Testis (tissue), 3 donors: ENCODE results near the gene FAM163B. TPM values are rescaled to one million over a fixed set of nuclear protein-coding genes. Genes with fewer than 3 reads are reported as not detected.

Experiments used
- DNase-seq: peaks from one replicate; pipeline ENCODE4 v3.0.0-alpha.2; 2019
- H3K27ac ChIP-seq, 2 donors: fragments of 200-600 bp; sonication (generic); one replicate each; pipeline ENCODE4 v1.5.1; 2019
- H3K27me3 ChIP-seq: fragments of 200-600 bp; sonication (generic); one replicate; pipeline ENCODE4 v1.5.1; 2019
- H3K36me3 ChIP-seq: fragments of 200-600 bp; sonication (generic); one replicate; pipeline ENCODE4 v1.5.1; 2017; ENCODE audit warnings: low read depth; ENCODE audit errors: missing control alignments
- H3K4me1 ChIP-seq: fragments of 200-600 bp; sonication (generic); one replicate; pipeline ENCODE4 v1.5.1; 2019
- H3K4me3 ChIP-seq, 2 donors: fragments of 200-600 bp; sonication (generic); one replicate each; pipeline ENCODE4 v1.5.1; 2017 to 2019
- H3K9me3 ChIP-seq: fragments of 200-600 bp; sonication (generic); one replicate; pipeline ENCODE4 v1.5.1; 2017
- CTCF ChIP-seq, 3 experiments: fragments of 450-650 bp in 2 of 3; fragments of 200-600 bp in 1 of 3; sonication (generic) in 1 of 3; IDR thresholded peaks; one replicate each; pipeline ENCODE4 v1.5.1; 2016 to 2019; ENCODE audit warnings: antibody characterized with exemption in 3 of 3, mild to moderate bottlenecking in 2 of 3, moderate library complexity in 1 of 3
- POLR2A ChIP-seq: fragments of 450-650 bp; IDR thresholded peaks from one replicate; pipeline ENCODE4 v1.6.1; 2017; ENCODE audit warnings: antibody characterized with exemption, mild to moderate bottlenecking, moderate library complexity
- WGBS, 2 donors: methylation state at CpG; one replicate each; pipeline ENCODE4 v1.1.5; 2018; 5-methylcytosine and 5-hydroxymethylcytosine counted together
- intact Hi-C: fragments of 100-400 bp; cut with DNase I; formaldehyde crosslinking; loops from one replicate; pipeline ENCODE4 v1.15.1; 2023; ENCODE audit warnings: low total_unique reads
- polyA plus RNA-seq: library from polyadenylated mRNA; stranded (reverse); fragments of 350-450 nt; fragmentation: Illumina TruSeq; extraction: RNeasy Lipid Tissue Mini Kit (QIAGEN cat#74804); gene quantifications from one replicate; pipeline ENCODE4 v1.2.3, GENCODE V29; 2014; ENCODE audit warnings: low read depth, low replicate concordance; ENCODE audit not compliant: insufficient read depth
- total RNA-seq, 2 donors: library from RNA; depleted of rRNA; stranded (reverse); fragments of >200 nt; gene quantifications; one replicate each; pipeline ENCODE4 v1.2.3, GENCODE V29; 2016

Gene FAM163B
- total and polyA plus RNA-seq, 3 donors from 2014 or later: 2.2 to 3.8 (median 2.8) TPM

DNA sequence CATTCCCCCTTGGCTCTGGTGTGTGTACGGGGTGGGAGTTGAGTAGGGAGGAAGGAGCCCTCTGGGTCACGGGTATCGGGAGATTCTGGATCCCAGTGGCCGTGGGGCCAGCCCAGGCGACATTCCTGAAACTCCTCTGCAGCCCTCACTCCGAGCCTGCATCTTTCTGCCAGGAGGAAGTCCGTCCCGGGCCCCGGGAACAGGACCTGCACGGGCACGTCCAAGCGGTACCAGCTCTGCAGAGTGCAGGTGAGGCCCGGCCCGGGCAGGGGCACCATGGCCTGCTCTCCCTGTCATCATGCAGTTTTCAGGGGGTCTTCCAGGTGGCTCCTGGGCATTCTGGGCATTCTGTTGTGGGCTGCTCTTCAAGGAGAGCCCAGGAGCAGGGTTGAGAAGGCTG, 71.0 kb downstream of the FAM163B start:
- WGBS, 2 donors: 82 to 88% methylated on average over 4 to 14 of the region's 14 CpGs
- no peak for DNase-seq
- TF ChIP-seq CTCF (IDR thresholded peaks at IDR 0.05): no peak
- TF ChIP-seq POLR2A: no peak
- intact Hi-C loops: loop anchor here (10.0 kb wide), 1 partner anchor 197 kb away; the partner anchor contains the start of gene SARDH
- Histone ChIP-seq H3K27ac (no peak overlapping the region), H3K9me3 (no peaks in the 10 kb centered on the region), H3K27me3 (no peaks in the 10 kb centered on the region), H3K36me3 (no peaks in the 10 kb centered on the region), H3K4me3 (no peak overlapping the region), H3K4me1 (peaks cover 34% of the 10 kb centered on the region)

- intact Hi-C loops: loop anchor here (10.0 kb wide), 1 partner anchor 198 kb away; the partner anchor contains the start of gene SARDH
- Histone ChIP-seq H3K36me3 (no peaks in the 10 kb centered on the region), H3K4me1 (peaks cover 34% of the 10 kb centered on the region), H3K9me3 (no peaks in the 10 kb centered on the region), H3K27me3 (no peaks in the 10 kb centered on the region), H3K27ac (no peak overlapping the region), H3K4me3 (no peak overlapping the region)
- 95% methylated on average over 16 of the region's 16 CpGs; no CpG with 5 or more reads in 1 of the 2 donors for WGBS, 2 donors
- TF ChIP-seq POLR2A (no peak), CTCF (IDR thresholded peaks at IDR 0.05) (no peak)
- no peak for DNase-seq
Measured at GRCh38 chr9:133537257-133537656, 71.9 kb downstream of the FAM163B start.

GRCh38 chr9:133536536-133536935, 72.7 kb downstream of the FAM163B start:
- no peak for DNase-seq
- H3K27ac ChIP-seq: no peak overlapping the region
- 93 to 100% methylated on average over 1 to 7 of the region's 9 CpGs for WGBS, 2 donors
- no peak for TF ChIP-seq POLR2A
- TF ChIP-seq CTCF (IDR thresholded peaks at IDR 0.05): no peak
- H3K4me3 ChIP-seq: no peak overlapping the region
- H3K4me1 ChIP-seq: peaks cover 34% of the 10 kb centered on the region
- H3K9me3 ChIP-seq: no peaks in the 10 kb centered on the region
- H3K36me3 ChIP-seq: no peaks in the 10 kb centered on the region
- no peaks in the 10 kb centered on the region for H3K27me3 ChIP-seq
- intact Hi-C loops: loop anchor here (10.0 kb wide), 1 partner anchor 198 kb away; the partner anchor contains the start of gene SARDH

DNA sequence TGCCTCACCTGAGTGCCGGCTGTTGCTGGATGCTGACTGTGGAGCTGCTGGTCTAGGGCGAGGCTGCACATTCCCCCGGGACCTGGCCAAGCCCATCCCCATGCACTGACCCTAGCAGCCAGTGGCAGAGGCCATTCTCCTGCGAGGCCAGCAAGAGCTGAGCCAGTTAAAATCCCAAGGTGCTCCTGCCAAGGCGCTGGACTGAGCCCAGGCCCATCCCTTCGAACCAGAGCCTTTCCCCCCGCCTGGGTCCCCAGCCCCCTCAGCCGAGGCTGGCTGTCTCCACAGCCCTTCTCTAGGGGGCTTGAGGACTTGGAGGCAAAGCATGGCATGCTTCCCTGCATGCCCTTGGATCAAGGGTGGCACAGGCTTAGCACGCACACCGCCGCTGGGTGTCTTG, 73.1 kb downstream of the FAM163B start:
- H3K4me3 ChIP-seq: no peak overlapping the region
- WGBS, 2 donors: 78 to 90% methylated on average over 3 to 11 of the region's 11 CpGs
- no peak for TF ChIP-seq CTCF (IDR thresholded peaks at IDR 0.05)
- no peak for TF ChIP-seq POLR2A
- H3K36me3 ChIP-seq: no peaks in the 10 kb centered on the region
- no peaks in the 10 kb centered on the region for H3K27me3 ChIP-seq
- no peaks in the 10 kb centered on the region for H3K9me3 ChIP-seq
- H3K27ac ChIP-seq: no peak overlapping the region
- H3K4me1 ChIP-seq: peaks cover 36% of the 10 kb centered on the region
- DNase-seq: no peak
- intact Hi-C loops: loop anchor here (10.0 kb wide), 1 partner anchor 199 kb away; the partner anchor contains the start of gene SARDH

DNA sequence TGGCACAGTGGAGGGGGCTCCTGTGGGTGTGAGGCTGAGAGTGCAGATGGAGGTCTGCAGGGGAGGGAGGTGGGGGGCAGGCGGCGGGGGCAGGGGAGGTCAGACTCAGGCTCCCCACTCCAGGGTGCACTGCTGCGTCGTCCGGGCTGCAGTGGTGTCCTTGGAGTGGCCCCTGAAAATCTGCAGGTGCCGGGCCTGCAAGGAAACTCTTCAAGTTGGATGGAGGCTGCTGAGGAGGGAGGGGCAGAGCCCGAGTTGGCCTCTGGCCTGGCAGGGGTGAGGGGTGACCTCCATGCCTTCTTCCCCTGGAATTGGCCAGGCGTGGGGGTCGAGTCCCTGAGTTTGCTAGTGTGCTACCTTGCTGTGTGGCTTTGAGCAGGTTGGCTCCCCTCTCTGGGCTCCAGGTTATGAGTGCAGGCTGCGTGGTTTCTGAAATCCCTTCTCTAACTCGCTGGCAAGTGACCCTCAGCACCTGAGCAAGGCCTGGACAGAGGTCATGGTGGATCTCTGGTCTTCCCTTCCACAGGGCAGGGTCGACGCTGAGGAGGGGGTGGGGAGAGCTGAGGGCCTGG, 73.8 kb downstream of the FAM163B start:
- H3K36me3 ChIP-seq: no peaks in the 10 kb centered on the region
- peaks cover 38% of the 10 kb centered on the region for H3K4me1 ChIP-seq
- TF ChIP-seq CTCF (IDR thresholded peaks at IDR 0.05) (no peak), POLR2A (no peak)
- H3K27me3 ChIP-seq: no peaks in the 10 kb centered on the region
- no peak overlapping the region for H3K27ac ChIP-seq
- 29 to 57% methylated on average over 5 to 12 of the region's 13 CpGs for WGBS, 2 donors
- no peaks in the 10 kb centered on the region for H3K9me3 ChIP-seq
- no peak for DNase-seq
- H3K4me3 ChIP-seq: peak overlapping the region; percentile 31 to 55
- intact Hi-C loops: loop anchor here (10.0 kb wide), 1 partner anchor 199 kb away; the partner anchor contains the start of gene SARDH
